ENCODE results near the gene KCNQ2.

DNA sequence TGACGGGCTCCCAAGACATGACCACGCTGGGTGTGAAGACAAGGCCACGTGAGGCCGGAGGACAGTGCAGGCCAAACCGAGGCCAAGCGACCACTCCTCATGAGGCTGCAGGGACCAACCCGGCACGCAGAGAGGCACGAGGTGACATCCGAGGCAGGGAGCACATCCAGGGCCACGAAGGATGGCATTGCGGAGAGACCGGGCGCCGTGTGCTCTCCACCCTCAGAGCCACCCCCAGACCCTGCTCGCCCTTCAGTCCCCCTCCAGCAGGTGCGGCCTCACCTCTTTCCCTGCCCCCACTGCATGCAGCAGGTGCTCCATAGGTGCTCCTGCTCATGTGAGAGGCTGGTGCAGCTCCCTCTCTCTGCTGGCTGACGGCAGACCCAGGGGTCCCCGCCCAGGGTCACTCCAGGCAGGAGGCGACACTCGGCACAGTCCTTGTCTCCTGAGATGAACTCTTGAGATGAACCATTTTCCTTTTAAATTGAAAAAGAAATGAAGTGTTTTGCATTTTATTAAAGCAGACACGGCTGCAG, 77.5 kb downstream of the KCNQ2 start:
- TF ChIP-seq POLR2AphosphoS5 (IDR thresholded peaks at IDR 0.05) = no peak
- TF ChIP-seq, protein P1, sequence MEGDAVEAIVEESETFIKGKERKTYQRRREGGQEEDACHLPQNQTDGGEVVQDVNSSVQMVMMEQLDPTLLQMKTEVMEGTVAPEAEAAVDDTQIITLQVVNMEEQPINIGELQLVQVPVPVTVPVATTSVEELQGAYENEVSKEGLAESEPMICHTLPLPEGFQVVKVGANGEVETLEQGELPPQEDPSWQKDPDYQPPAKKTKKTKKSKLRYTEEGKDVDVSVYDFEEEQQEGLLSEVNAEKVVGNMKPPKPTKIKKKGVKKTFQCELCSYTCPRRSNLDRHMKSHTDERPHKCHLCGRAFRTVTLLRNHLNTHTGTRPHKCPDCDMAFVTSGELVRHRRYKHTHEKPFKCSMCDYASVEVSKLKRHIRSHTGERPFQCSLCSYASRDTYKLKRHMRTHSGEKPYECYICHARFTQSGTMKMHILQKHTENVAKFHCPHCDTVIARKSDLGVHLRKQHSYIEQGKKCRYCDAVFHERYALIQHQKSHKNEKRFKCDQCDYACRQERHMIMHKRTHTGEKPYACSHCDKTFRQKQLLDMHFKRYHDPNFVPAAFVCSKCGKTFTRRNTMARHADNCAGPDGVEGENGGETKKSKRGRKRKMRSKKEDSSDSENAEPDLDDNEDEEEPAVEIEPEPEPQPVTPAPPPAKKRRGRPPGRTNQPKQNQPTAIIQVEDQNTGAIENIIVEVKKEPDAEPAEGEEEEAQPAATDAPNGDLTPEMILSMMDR (IDR thresholded peaks at IDR 0.05) = no peak

All from gastroesophageal sphincter (tissue), 3 donors.